Coronary artery (tissue), 2 donors: ENCODE results near the gene LDLRAD4.
A peak's percentile ranks its signal among the peaks of the same experiment; 100 is the strongest.

Experiments
- DNase-seq: peaks from one replicate; pipeline ENCODE4 v3.0.0-alpha.2; 2017; ENCODE audit warnings: low spot score
- H3K27ac ChIP-seq, 2 donors: fragments of 200-600 bp; sonication (generic); one replicate each; pipeline ENCODE4 v1.5.1; 2016 to 2019
- H3K4me3 ChIP-seq: fragments of 200-600 bp; sonication (generic); 2 replicates; pipeline ENCODE4 v1.5.1; 2016; ENCODE audit warnings: mild to moderate bottlenecking, moderate library complexity
- TF ChIP-seq, protein P1 (sequence below): fragments of 200-600 bp; sonication (generic); IDR thresholded peaks from one replicate; pipeline ENCODE4 v1.5.1; 2019; ENCODE audit warnings: antibody characterized with exemption

LDLRAD4 gene

GRCh38 chr18:13635046-13635445, 416.5 kb downstream of the LDLRAD4 start:
- no peak for DNase-seq
- TF ChIP-seq, protein P1, sequence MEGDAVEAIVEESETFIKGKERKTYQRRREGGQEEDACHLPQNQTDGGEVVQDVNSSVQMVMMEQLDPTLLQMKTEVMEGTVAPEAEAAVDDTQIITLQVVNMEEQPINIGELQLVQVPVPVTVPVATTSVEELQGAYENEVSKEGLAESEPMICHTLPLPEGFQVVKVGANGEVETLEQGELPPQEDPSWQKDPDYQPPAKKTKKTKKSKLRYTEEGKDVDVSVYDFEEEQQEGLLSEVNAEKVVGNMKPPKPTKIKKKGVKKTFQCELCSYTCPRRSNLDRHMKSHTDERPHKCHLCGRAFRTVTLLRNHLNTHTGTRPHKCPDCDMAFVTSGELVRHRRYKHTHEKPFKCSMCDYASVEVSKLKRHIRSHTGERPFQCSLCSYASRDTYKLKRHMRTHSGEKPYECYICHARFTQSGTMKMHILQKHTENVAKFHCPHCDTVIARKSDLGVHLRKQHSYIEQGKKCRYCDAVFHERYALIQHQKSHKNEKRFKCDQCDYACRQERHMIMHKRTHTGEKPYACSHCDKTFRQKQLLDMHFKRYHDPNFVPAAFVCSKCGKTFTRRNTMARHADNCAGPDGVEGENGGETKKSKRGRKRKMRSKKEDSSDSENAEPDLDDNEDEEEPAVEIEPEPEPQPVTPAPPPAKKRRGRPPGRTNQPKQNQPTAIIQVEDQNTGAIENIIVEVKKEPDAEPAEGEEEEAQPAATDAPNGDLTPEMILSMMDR, result no peak
- no peak overlapping the region for H3K27ac ChIP-seq
- H3K4me3 ChIP-seq, result no peak overlapping the region

GRCh38 chr18:13638719-13639595, 420.4 kb downstream of the LDLRAD4 start:
- Histone ChIP-seq H3K27ac (no peak overlapping the region), H3K4me3 (no peak overlapping the region)
- TF ChIP-seq, protein P1, result no peak
- DNase-seq, result no peak

DNA sequence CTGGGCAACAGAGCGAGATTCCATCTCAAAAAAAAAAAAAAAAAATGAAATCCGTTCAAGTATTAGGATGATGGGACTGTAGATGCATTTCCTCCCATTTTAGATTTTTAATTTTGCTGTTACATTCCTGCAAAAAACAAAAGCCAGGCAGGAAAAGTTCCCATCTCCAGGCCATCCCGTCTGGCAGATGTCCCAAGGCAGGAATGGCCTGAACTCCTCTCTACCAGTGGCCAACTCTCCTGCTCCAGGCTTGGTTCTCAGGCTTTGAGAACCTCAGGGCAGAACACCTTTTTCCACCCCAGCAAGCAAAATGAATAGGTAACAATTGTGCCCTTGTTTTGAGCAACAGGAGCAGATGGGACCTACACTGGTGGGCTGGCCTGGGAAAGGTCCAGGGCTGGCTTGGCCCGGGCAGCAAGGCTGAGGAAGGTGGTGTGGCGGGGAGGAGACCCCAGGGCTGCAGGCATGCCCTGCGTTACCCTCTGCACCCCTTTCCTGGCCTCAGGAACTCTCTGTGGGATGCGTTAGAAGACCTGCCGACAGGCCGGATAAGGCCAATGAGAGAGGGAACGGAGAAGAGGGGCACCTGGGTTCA, 421.8 kb downstream of the LDLRAD4 start:
- DNase-seq, result no peak
- Histone ChIP-seq H3K27ac (no peak overlapping the region), H3K4me3 (no peak overlapping the region)
- TF ChIP-seq, protein P1, result no peak

GRCh38 chr18:13641551-13642439, 423.2 kb downstream of the LDLRAD4 start:
- Histone ChIP-seq H3K4me3 (peak overlapping the region; percentile 54), H3K27ac (peak overlapping the region; percentile 1 to 38)
- TF ChIP-seq, protein P1, result no peak
- DNase-seq, result no peak

DNA sequence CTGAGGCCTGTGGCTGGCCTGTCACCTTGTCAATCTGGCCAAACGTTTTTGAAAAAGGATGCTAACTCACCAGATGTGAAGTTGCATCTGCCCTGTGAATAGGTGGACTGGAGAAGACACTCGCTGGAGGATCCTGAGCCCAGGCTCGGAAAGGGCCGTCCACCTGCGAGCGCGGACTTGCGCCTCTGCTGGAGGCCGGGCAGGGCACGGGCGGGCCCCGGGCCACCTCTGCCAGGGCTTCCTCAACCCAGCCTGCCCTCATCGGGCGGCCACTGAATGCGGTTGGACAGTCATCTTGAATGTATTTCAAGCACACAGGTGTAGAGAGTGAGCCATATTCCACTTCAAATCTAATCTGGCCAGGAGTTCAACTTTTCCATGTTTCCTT, 423.9 kb downstream of the LDLRAD4 start:
- DNase-seq, result no peak
- peak overlapping the region; percentile 54 for H3K4me3 ChIP-seq
- TF ChIP-seq, protein P1, result no peak
- H3K27ac ChIP-seq, result peak overlapping the region in 1 of 2 donors; percentile 38

DNA sequence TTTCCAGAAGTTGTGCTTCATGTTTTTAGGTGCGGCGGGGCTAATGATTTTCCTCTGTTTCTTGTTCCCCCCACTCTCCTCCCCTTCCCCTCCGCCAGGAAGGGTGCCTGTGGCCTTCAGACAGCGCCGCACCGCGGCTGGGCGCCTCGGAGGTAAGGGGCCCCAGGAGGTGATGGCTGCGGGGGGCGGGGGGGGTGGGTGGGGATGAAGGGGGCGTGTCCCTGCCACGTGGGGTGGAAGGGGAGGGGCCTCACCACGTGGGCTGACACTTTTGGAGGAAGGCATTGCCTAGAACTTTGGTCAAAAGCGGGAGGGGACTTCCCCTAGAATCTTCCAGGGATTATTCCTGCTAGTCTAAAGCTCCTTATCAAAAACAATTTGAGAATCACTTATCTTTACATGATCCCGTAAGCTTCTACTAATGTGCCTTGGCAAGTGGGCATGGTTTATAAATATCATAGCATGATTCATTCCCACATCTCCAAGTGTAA, 424.7 kb downstream of the LDLRAD4 start:
- no peak overlapping the region for H3K27ac ChIP-seq

More for the DNA sequence above, 424.7 kb downstream of the LDLRAD4 start:
- no peak overlapping the region for H3K4me3 ChIP-seq
- TF ChIP-seq, protein P1, result no peak
- DNase-seq, result no peak
